Chondrocyte (in vitro differentiated cells): ENCODE data around the gene ATP8B3. TPM values are rescaled to one million over a fixed set of nuclear protein-coding genes. Genes with fewer than 3 reads are reported as not detected.

ENCODE experiments used
- DNase-seq: peaks from one replicate; pipeline ENCODE4 v3.0.0; 2021; ENCODE audit warnings: mixed read lengths, low spot score
- H3K27ac Mint-ChIP-seq: one replicate; pipeline ENCODE4 v1.8.0; 2021; ENCODE audit warnings: mild to moderate bottlenecking, moderate library complexity, mixed read lengths; ENCODE audit not compliant: unreplicated experiment
- H3K27me3 Mint-ChIP-seq: 2 replicates; pipeline ENCODE4 v1.8.0; 2021; ENCODE audit warnings: low read depth, mixed read lengths
- H3K36me3 Mint-ChIP-seq: 2 replicates; pipeline ENCODE4 v1.8.0; 2021; ENCODE audit warnings: low read depth, mixed read lengths
- H3K4me1 Mint-ChIP-seq: 2 replicates; pipeline ENCODE4 v1.8.0; 2021; ENCODE audit warnings: low read depth, mild to moderate bottlenecking, mixed read lengths
- H3K4me3 Mint-ChIP-seq: one replicate; pipeline ENCODE4 v1.8.0; 2021; ENCODE audit warnings: mild to moderate bottlenecking, moderate library complexity, mixed read lengths; ENCODE audit not compliant: unreplicated experiment
- H3K9me3 Mint-ChIP-seq: 2 replicates; pipeline ENCODE4 v1.8.0; 2021; ENCODE audit warnings: low read depth, mixed read lengths
- total RNA-seq: library from RNA; stranded (reverse); gene quantifications from 3 replicates; pipeline ENCODE4 v1.2.1, GENCODE V29; 2021
- TF ChIP-seq, protein P1 (sequence below): fragments of 200-600 bp; sonication (generic); IDR thresholded peaks from 2 replicates; pipeline ENCODE4 v1.5.0; 2021; ENCODE audit warnings: antibody characterized with exemption, mild to moderate bottlenecking, moderate library complexity

Gene ATP8B3
- total RNA-seq, 1 donor from 2014 or later, result 5.7 TPM

DNA sequence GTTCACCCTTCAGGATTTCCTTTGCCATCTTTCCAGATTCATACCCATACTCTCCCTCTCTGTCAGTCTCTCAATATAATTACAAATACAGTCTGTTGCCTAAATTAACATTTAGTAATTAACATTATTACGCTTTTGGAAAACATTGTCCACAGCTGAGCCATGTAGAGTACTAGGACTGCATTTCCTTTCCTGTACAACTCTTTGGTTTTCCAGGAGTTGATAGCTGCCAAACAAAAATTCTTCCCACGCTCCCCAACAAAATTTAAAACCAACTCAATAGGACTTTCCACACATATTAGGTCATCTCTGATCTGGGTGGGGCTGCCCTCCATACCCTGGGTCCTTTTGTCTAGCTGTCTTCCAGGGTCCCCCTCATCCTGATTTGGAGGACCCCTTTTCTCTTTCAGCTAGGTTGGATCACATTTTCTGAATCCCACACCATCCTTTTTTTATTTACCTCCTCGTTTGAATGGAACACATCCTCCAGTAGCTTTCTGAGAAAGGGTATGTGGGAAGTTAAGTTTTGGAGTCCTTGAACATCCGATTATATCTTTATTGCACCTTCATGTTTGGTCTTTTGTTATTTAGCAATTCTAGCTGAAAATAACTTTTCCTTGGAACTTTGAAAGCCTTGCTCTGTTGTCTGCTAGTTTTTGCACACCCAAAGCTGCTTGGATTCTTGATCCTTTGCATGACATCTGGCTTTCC lies 41.1 kb downstream of the ATP8B3 start:
- Mint-ChIP-seq H3K4me3 (no peak overlapping the region), H3K27ac (no peak overlapping the region), H3K9me3 (peaks cover 14% of the 10 kb centered on the region), H3K36me3 (peaks cover 9% of the 10 kb centered on the region), H3K4me1 (no peaks in the 10 kb centered on the region), H3K27me3 (peaks cover 33% of the 10 kb centered on the region)
- DNase-seq, result no peak
- TF ChIP-seq, protein P1, sequence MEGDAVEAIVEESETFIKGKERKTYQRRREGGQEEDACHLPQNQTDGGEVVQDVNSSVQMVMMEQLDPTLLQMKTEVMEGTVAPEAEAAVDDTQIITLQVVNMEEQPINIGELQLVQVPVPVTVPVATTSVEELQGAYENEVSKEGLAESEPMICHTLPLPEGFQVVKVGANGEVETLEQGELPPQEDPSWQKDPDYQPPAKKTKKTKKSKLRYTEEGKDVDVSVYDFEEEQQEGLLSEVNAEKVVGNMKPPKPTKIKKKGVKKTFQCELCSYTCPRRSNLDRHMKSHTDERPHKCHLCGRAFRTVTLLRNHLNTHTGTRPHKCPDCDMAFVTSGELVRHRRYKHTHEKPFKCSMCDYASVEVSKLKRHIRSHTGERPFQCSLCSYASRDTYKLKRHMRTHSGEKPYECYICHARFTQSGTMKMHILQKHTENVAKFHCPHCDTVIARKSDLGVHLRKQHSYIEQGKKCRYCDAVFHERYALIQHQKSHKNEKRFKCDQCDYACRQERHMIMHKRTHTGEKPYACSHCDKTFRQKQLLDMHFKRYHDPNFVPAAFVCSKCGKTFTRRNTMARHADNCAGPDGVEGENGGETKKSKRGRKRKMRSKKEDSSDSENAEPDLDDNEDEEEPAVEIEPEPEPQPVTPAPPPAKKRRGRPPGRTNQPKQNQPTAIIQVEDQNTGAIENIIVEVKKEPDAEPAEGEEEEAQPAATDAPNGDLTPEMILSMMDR, result no peak

DNA sequence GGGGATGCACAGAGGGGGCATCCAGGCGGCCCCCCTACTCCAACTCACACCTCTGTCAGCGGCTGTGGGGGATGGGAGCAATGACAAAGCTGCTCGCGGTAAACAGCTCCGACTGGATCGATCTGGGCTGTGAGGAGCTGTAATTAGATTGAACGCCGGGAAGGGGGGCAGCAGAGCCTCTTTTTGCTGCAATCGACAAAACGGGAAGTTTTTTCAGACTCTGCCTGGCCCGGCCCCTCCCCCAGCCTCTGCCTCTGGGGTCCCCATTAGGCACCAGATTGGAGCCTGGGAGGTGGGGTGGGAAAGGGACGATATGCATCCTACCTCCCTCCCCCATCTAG lies 42.5 kb downstream of the ATP8B3 start:
- Mint-ChIP-seq H3K9me3 (peaks cover 14% of the 10 kb centered on the region), H3K27ac (no peak overlapping the region), H3K36me3 (peaks cover 9% of the 10 kb centered on the region), H3K4me1 (no peaks in the 10 kb centered on the region), H3K27me3 (peaks cover 41% of the 10 kb centered on the region), H3K4me3 (no peak overlapping the region)
- DNase-seq, result no peak
- TF ChIP-seq, protein P1, result no peak

DNA sequence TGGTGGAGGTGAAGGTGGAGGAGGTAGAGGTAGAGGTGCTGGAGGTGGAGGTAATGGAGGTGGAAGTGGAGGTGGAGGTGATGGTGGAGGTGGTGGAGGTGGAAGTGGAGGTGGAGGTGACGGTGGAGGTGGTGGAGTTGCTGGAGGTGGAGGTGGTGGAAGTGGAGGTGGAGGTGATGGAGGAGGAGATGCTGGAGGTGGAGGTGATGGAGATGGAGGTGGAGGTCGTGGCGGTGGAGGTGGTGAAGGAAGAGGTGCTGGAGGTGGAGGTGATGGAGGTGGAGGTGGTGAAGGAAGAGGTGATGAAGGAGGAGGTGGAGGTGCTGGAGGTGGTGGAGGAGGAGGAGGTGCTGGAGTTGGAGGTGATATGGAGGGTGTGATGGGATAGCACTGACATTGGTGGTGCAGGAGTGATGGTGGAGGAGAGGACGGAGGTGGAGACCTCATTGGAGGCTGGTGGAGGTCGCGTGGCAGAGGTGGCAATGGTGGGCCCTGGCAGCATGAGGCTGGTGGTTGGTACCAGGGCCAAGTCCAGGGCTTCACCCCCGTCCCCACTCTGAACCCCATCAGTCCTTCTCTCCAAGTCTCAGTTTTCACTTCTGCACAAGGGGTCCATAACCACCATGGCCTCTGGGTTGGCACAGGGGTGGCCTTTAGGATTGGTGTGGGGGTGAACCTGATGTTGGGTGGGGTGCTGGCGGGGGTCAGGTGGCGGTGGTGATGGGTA lies 43.0 kb downstream of the ATP8B3 start:
- Mint-ChIP-seq H3K27ac (no peak overlapping the region), H3K4me1 (no peaks in the 10 kb centered on the region), H3K4me3 (no peak overlapping the region), H3K27me3 (peaks cover 38% of the 10 kb centered on the region), H3K9me3 (peaks cover 14% of the 10 kb centered on the region), H3K36me3 (peaks cover 8% of the 10 kb centered on the region)
- TF ChIP-seq, protein P1, result no peak
- no peak for DNase-seq

DNA sequence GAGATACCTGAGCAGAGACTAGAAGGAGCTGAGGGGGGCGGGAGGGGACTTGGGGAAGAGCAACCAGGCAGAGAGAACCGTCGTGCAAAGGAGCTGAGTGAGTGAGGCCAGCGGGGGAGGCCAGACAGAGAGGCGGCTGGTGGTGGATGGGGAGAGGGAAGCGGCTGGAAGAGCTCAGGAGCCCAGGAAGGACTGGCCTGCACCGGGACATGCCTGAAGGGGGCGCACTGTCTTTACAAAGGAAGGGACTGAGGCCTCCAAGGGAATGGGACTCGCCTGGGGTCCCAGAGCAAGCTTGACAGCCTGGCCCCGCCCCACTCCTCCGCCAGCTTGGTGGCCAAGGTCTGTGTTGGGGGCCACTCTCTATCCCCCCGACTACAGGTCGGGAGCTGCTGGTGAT lies 43.8 kb downstream of the ATP8B3 start:
- Mint-ChIP-seq H3K9me3 (peaks cover 14% of the 10 kb centered on the region), H3K4me1 (no peaks in the 10 kb centered on the region), H3K27me3 (peaks cover 38% of the 10 kb centered on the region), H3K27ac (no peak overlapping the region), H3K4me3 (no peak overlapping the region), H3K36me3 (peaks cover 8% of the 10 kb centered on the region)
- no peak for DNase-seq
- TF ChIP-seq, protein P1, result peak; percentile 9

DNA sequence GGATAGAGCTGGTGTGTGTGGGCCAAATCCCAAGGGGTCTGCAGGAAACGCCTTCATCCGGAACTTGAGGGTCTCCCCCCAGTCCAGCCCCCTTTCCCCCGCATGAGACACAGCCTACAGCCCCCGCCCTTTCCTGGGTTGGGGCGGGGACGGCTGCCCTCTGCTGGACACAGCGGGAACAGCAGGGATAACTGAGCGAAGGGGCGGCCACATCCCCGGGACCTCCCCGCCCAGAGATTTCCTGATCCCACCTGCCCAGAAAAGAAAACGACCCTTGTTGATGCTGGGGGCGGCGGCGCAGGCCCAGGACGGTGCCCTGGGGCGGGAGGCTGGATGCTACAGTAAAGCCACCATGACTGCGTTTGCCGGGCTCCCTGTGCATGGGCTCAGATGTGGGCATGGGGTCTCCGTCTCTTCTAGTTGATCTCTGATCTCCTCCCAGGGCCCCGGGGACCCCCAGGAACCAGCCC lies 44.6 kb downstream of the ATP8B3 start:
- peaks cover 14% of the 10 kb centered on the region for H3K9me3 Mint-ChIP-seq
- DNase-seq, result no peak
- TF ChIP-seq, protein P1, result peak; percentile 94
- no peak overlapping the region for H3K4me3 Mint-ChIP-seq
- H3K36me3 Mint-ChIP-seq, result peaks cover 8% of the 10 kb centered on the region
- H3K4me1 Mint-ChIP-seq, result no peaks in the 10 kb centered on the region
- H3K27ac Mint-ChIP-seq, result no peak overlapping the region
- peaks cover 37% of the 10 kb centered on the region for H3K27me3 Mint-ChIP-seq
